HFFc6 (cell line): Measurements from ENCODE around the gene INIP. TPM values are rescaled to one million over a fixed set of nuclear protein-coding genes. Genes with fewer than 3 reads are reported as not detected.
A peak's percentile ranks its signal among the peaks of the same experiment; 100 is the strongest.

Experiments
- DNase-seq: peaks from one replicate; pipeline ENCODE4 v3.0.0-alpha.2; 2018
- H3K27ac Mint-ChIP-seq: 2 replicates; pipeline ENCODE4 v1.8.0; 2020; ENCODE audit warnings: mild to moderate bottlenecking, mixed read lengths
- H3K27me3 Mint-ChIP-seq: 2 replicates; pipeline ENCODE4 v1.8.0; 2021; ENCODE audit warnings: mild to moderate bottlenecking, moderate library complexity, mixed read lengths; ENCODE audit not compliant: insufficient read depth
- H3K36me3 Mint-ChIP-seq: 2 replicates; pipeline ENCODE4 v1.8.0; 2021; ENCODE audit warnings: low read depth, mixed read lengths
- H3K4me1 Mint-ChIP-seq: 2 replicates; pipeline ENCODE4 v1.8.0; 2020; ENCODE audit warnings: low read depth, mixed read lengths
- H3K4me3 Mint-ChIP-seq: 2 replicates; pipeline ENCODE4 v1.8.0; 2020; ENCODE audit warnings: mild to moderate bottlenecking, moderate library complexity, mixed read lengths
- H3K9me3 Mint-ChIP-seq: 2 replicates; pipeline ENCODE4 v1.8.0; 2020; ENCODE audit warnings: mild to moderate bottlenecking, mixed read lengths
- CTCF ChIP-seq: fragments of 200-600 bp; sonication (generic); IDR thresholded peaks from 2 replicates; pipeline ENCODE4 v1.5.0; 2021; ENCODE audit warnings: antibody characterized with exemption, mild to moderate bottlenecking
- total RNA-seq, 6 experiments: library from RNA; stranded (reverse); fragmentation: NEBNext Ultra II Directional; extraction: Animal tissue kit (Norgen Biotek cat#: 25700); gene quantifications; 2 replicates in 1 of 6; 3 replicates in 5 of 6; pipeline ENCODE4 v1.2.3, GENCODE V29; 2021

Gene INIP
- total RNA-seq, 6 experiments from 2014 or later = 23.6 to 26.8 (median 25.0) TPM

DNA sequence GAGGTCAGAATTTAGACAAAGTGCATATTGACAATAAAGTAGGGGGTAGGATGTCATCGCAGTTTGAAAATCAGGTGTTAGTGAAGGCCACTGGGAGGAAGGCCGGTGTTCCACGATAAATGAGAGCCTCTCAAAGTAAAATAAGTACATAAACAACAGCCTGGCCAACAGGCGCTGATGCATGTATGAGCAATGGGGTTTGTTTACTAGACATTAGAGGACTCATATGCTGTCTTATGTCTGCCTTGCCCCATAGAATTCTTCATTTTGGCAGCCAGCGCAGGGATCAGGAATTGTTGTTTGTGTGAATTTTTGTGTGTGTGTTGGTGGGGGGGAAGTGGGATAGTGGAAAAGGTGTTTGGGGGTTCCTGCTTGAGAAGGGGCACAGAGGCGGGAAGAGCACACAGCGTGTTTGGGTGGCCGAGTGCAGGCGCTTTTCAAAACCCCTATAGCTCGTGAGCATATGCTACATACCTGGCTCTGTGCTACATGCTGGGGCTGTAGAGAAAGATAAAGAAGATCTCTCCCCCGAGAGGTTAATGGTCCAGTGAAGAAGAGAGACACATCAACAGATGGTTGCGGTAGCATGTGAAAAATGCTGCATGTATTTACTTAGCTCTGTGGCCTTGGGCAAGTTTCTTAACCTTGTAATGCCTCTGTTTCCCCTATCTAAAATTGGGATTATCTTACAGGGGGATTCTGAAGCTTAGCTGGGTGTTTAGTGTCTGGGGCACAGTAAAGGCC is 44.2 kb upstream of the INIP start:
- DNase-seq = peak; percentile 30
- peak overlapping the region; percentile 26; the same call in 1 of the 2 replicates for H3K27ac Mint-ChIP-seq
- no peak overlapping the region for H3K4me3 Mint-ChIP-seq
- peaks cover 13% of the 10 kb centered on the region for H3K36me3 Mint-ChIP-seq
- H3K4me1 Mint-ChIP-seq = peaks cover 56% of the 10 kb centered on the region
- peaks cover 7% of the 10 kb centered on the region; the same call in 1 of the 2 replicates for H3K9me3 Mint-ChIP-seq
- TF ChIP-seq CTCF = no peak
- peaks cover 1% of the 10 kb centered on the region for H3K27me3 Mint-ChIP-seq

DNA sequence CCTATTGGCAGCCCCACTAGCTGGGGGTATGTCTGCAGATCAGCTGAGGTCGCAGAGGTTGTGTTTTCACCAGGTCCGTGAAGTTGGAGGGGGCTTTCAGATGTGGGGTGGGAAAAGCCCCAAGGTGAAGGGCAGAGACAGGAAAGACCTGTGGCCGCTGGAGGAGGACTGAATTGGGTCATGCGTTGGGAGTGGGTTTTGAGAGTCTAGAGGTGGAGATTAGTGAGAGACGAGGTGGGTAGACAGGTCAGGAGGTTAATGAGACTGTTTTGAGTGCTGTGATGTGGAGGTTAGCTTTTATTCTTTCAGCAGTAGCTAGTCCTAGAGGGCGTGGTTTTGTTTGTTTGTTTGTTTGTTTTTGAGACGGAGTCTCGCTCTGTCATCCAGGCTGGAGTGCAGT is 42.9 kb upstream of the INIP start:
- no peak overlapping the region for H3K4me3 Mint-ChIP-seq
- H3K4me1 Mint-ChIP-seq = peaks cover 68% of the 10 kb centered on the region
- H3K9me3 Mint-ChIP-seq = no peaks in the 10 kb centered on the region
- no peak overlapping the region for H3K27ac Mint-ChIP-seq
- no peak for DNase-seq
- peaks cover 1% of the 10 kb centered on the region for H3K27me3 Mint-ChIP-seq
- no peak for TF ChIP-seq CTCF
- peaks cover 5% of the 10 kb centered on the region; the same call in 1 of the 2 replicates for H3K36me3 Mint-ChIP-seq

DNA sequence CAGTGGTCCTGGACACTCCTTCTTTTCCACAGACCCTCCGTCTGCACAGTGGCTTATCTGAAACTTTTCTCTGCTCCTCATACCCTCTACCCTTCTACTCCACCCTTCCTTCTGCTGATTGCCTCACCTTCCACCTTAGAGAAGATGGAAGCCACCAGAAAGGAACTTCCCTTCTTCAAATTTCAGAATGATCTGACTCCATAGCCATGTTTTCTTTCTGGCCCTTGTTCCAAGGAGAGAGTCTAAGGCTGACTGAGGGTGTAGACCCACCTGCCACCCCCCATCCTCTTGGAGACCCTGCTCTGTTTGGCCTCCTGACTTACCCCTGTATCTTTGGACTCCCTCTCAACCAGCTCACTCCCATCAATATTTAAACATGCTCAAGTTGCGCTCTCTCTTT is 40.0 kb upstream of the INIP start:
- H3K4me3 Mint-ChIP-seq = no peak overlapping the region
- peaks cover 77% of the 10 kb centered on the region for H3K4me1 Mint-ChIP-seq
- DNase-seq = no peak
- H3K36me3 Mint-ChIP-seq = peaks cover 5% of the 10 kb centered on the region; the same call in 1 of the 2 replicates
- peak overlapping the region; percentile 65; the same call in 1 of the 2 replicates for H3K27ac Mint-ChIP-seq
- no peaks in the 10 kb centered on the region for H3K9me3 Mint-ChIP-seq
- H3K27me3 Mint-ChIP-seq = peaks cover 1% of the 10 kb centered on the region
- no peak for TF ChIP-seq CTCF

GRCh38 chr9:112757282-112757883 is 39.5 kb upstream of the INIP start:
- Mint-ChIP-seq H3K4me3 (peak overlapping the region; percentile 9; the same call in 1 of the 2 replicates), H3K9me3 (no peaks in the 10 kb centered on the region), H3K27me3 (no peaks in the 10 kb centered on the region; the same call in none of the 2 replicates), H3K36me3 (peaks cover 5% of the 10 kb centered on the region; the same call in 1 of the 2 replicates), H3K4me1 (peaks cover 77% of the 10 kb centered on the region), H3K27ac (peak overlapping the region; percentile 65)
- TF ChIP-seq CTCF = no peak
- peak; percentile 33 for DNase-seq

- no peak for DNase-seq
- Mint-ChIP-seq H3K36me3 (peaks cover 5% of the 10 kb centered on the region; the same call in 1 of the 2 replicates), H3K4me1 (peaks cover 70% of the 10 kb centered on the region), H3K27me3 (no peaks in the 10 kb centered on the region; the same call in none of the 2 replicates), H3K4me3 (peak overlapping the region; percentile 26), H3K27ac (peak overlapping the region; percentile 89), H3K9me3 (no peaks in the 10 kb centered on the region)
- TF ChIP-seq CTCF = no peak
These were observed 37.8 kb upstream of the INIP start for GRCh38 chr9:112755675-112756074.
